Stimulated activated naive B cell treated with anti-CD40 and anti-IgM and Interleukin-4, amounts not matched to agents 10 μg/mL and 1 μg/mL and 100 μg/mL, for 72 hours (primary cell): Measurements from ENCODE around the gene SLC4A4.
A peak's percentile ranks its signal among the peaks of the same experiment; 100 is the strongest.

Source experiments
- ATAC-seq, 2 donors: fragments of 150-1000 bp; cut with Tn5 transposase; replicated peaks; 2 replicates each; pipeline ENCODE4 v1.10.0; 2021; ENCODE audit warnings: moderate library complexity in 1 of 2
- DNase-seq: peaks from one replicate; pipeline ENCODE4 v3.0.0; 2021
- H3K27ac Mint-ChIP-seq: one replicate; pipeline ENCODE4 v1.8.0; 2022; ENCODE audit warnings: mild to moderate bottlenecking, mixed read lengths
- H3K27me3 Mint-ChIP-seq, 2 donors: one replicate each; pipeline ENCODE4 v1.8.0; 2022; ENCODE audit warnings: mixed read lengths in 2 of 2
- H3K36me3 Mint-ChIP-seq, 2 donors: one replicate each; pipeline ENCODE4 v1.8.0; 2022; ENCODE audit warnings: mixed read lengths in 2 of 2, mild to moderate bottlenecking in 1 of 2
- H3K4me1 Mint-ChIP-seq, 2 donors: one replicate each; pipeline ENCODE4 v1.8.0; 2022; ENCODE audit warnings: mixed read lengths in 2 of 2, mild to moderate bottlenecking in 1 of 2
- H3K4me3 Mint-ChIP-seq, 2 donors: one replicate each; pipeline ENCODE4 v1.8.0; 2022; ENCODE audit warnings: mild to moderate bottlenecking in 2 of 2, mixed read lengths in 2 of 2, moderate library complexity in 1 of 2
- H3K9me3 Mint-ChIP-seq, 2 donors: one replicate each; pipeline ENCODE4 v1.8.0; 2022; ENCODE audit warnings: mixed read lengths in 2 of 2, mild to moderate bottlenecking in 1 of 2

Gene SLC4A4

DNA sequence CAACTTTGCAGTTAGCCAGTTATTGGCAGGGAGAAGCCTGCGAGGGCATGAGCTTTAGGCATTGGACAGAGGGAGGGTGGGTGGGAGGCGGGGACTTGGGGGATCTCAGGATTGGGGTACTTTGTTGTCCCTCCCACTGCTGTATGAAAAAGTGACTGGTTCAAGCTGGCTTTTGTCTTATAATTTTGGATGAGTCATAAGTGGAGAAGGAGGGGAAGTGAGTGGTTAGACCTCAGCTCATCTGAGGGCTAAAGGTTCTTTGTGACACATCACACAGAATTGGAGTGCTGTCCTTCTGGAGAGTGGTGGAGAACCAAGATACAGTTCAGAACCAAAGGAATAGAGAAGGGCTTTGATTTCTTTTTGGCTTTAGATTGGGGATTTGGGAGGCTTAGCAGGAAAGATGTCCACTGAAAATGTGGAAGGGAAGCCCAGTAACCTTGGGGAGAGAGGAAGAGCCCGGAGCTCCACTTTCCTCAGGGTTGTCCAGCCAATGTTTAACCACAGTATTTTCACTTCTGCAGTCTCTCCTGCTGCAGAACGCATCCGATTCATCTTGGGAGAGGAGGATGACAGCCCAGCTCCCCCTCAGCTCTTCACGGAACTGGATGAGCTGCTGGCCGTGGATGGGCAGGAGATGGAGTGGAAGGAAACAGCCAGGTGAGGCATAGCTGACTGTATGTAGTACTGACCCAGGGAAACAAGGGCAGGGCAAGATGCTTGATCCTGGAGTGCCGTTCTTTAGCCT, at the start of gene SLC4A4:
Gene SLC4A4, plus strand, starts transcription at position 175 of the 748 bp plus-strand sequence.
- Mint-ChIP-seq H3K4me3 (no peak within 1 kb of the TSS), H3K9me3 (peaks cover 0 to 2% of the 10 kb centered on the region in 2 donors), H3K36me3 (no peaks in the 10 kb centered on the region), H3K27ac (no peak within 1 kb of the TSS), H3K27me3 (peaks cover 0 to 4% of the 10 kb centered on the region in 2 donors), H3K4me1 (peaks cover 3 to 12% of the 10 kb centered on the region in 2 donors)
- DNase-seq (peak; percentile 6), ATAC-seq (peak; percentile 99 to 100)

DNA sequence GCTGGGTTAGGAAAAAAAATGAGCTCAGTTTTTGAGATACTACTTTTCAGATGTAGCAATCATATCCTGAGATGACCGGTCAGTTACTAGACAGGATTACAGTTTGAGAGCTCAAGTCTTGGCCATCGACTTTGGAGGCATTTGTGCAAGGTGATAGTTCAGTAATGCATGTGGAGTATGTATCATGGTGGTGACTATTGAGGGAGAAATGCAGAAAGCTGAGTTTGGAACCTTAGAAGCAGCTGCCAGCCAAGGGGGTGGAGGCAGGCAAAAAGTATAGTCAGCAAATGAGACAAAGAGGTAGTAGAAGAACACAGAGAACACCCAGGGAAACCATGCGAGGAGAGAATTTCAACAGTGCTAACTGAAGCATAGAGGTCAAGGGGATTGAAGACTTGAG, 48.7 kb upstream of the SLC4A4 start:
- Mint-ChIP-seq H3K36me3 (no peaks in the 10 kb centered on the region), H3K27me3 (peaks cover 0 to 2% of the 10 kb centered on the region in 2 donors), H3K9me3 (no peaks in the 10 kb centered on the region), H3K4me1 (no peaks in the 10 kb centered on the region), H3K27ac (no peak overlapping the region), H3K4me3 (no peak overlapping the region)
- DNase-seq = no peak
- no peak for ATAC-seq

DNA sequence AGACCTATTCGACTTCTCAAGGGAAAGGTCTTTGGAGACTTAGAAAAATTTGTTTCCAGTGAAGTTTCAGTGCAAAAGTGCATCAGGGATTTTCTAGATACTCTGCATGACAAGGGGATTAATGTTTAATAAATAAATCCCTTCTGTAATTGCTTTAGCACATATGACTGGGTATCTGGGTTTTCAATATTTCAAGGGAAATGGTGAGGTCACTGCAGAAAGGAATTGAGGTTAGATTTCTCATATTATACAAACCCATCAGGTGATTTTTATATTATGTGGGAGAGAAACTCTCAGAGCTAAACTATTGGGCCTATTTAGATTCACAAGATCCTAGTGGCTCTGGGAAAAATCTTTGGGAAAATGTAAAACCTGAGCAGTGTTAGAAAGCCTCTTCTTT, 48.3 kb upstream of the SLC4A4 start:
- Mint-ChIP-seq H3K36me3 (no peaks in the 10 kb centered on the region), H3K9me3 (no peaks in the 10 kb centered on the region), H3K27ac (no peak overlapping the region), H3K4me1 (no peaks in the 10 kb centered on the region), H3K27me3 (no peaks in the 10 kb centered on the region), H3K4me3 (no peak overlapping the region)
- DNase-seq (no peak), ATAC-seq (no peak)

DNA sequence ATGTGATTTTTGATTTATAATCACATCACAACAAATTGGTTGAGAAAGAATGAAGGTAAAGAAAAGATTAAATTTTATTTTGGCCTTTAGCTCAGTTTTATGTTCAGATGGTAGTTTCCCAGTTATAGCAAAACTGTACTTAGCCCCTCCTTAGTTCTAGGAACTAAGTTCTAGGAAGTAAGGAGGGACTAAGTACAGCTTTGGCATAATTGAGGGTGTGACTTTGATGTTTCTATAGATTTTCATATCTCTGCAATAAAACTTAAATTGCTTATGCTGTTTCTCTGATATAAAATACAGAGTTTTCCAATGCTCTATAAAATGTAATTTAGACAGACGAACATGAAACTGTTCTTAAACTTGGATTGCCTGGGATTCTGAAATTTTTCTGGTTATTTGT, 46.6 kb upstream of the SLC4A4 start:
- Mint-ChIP-seq H3K9me3 (no peaks in the 10 kb centered on the region), H3K27ac (no peak overlapping the region), H3K27me3 (no peaks in the 10 kb centered on the region), H3K4me3 (no peak overlapping the region), H3K36me3 (no peaks in the 10 kb centered on the region), H3K4me1 (no peaks in the 10 kb centered on the region)
- ATAC-seq (no peak), DNase-seq (no peak)

DNA sequence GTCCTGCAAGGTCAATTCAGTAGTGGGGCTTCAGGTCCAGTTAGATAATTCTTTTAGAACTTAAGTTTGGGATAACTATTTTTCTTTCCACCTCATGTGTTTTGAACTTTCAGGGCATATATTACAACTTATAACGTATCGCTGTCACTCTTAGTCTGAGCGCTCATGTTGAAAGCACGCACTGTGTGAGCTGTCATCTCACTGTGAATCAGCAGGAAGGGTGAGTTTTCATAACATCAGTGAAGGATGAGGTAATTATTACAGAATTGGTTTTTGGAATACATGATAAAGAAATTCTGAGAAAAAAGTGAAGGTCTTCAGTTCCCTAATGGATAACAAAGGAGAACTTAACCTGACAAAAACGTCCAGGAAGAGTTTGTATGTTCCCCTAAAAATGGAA, 45.1 kb upstream of the SLC4A4 start:
- H3K4me1 Mint-ChIP-seq = no peaks in the 10 kb centered on the region
- no peak overlapping the region for H3K27ac Mint-ChIP-seq
- DNase-seq (no peak), ATAC-seq (no peak)
- H3K4me3 Mint-ChIP-seq = no peak overlapping the region
- no peaks in the 10 kb centered on the region for H3K9me3 Mint-ChIP-seq
- H3K27me3 Mint-ChIP-seq = no peaks in the 10 kb centered on the region
- no peaks in the 10 kb centered on the region for H3K36me3 Mint-ChIP-seq

DNA sequence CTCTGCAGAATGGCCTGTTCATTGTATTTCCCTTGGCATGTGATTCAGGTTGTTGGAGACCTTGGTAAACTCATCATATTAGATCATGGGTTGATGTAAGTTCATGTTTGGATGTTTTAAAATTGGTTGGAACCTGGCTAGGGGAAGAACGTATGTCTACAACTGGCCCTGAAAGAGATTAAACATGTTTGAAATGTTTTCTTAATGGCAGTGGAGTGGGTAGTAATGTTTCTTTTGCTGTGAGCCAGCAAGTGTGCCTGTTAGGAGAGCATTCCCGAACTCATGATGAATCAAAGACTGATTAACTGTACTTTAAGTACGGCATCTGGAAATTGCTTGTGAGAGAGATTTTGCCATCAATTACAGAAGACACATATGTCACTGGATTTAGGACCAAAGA, 44.5 kb upstream of the SLC4A4 start:
- Mint-ChIP-seq H3K9me3 (no peaks in the 10 kb centered on the region), H3K27ac (no peak overlapping the region), H3K4me1 (no peaks in the 10 kb centered on the region), H3K4me3 (no peak overlapping the region), H3K27me3 (no peaks in the 10 kb centered on the region), H3K36me3 (no peaks in the 10 kb centered on the region)
- DNase-seq (no peak), ATAC-seq (no peak)

DNA sequence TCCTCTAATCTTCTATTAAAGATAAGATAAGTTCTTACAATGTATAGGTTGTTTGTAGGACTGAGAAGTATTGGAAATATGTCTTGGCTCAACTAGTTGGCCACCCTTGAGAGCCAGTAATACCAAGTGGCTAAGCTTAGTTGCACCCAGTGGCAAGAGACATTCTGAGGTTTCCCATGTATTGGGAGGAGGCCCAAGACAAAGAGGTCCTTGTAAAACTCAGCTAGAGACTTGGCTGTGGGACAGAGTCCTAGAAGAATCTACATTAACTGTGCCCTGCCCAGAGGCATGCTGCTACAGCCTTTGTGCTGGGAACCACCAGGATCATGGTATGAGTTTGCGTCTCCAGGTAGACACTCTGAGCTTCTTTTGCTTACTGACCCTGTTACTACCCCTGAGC, 41.9 kb upstream of the SLC4A4 start:
- no peak overlapping the region for H3K4me3 Mint-ChIP-seq
- DNase-seq (no peak), ATAC-seq (no peak)
- no peaks in the 10 kb centered on the region for H3K4me1 Mint-ChIP-seq
- H3K27ac Mint-ChIP-seq = no peak overlapping the region
- no peaks in the 10 kb centered on the region for H3K36me3 Mint-ChIP-seq
- peaks cover 0 to 2% of the 10 kb centered on the region in 2 donors for H3K9me3 Mint-ChIP-seq
- peaks cover 4 to 7% of the 10 kb centered on the region in 2 donors for H3K27me3 Mint-ChIP-seq

DNA sequence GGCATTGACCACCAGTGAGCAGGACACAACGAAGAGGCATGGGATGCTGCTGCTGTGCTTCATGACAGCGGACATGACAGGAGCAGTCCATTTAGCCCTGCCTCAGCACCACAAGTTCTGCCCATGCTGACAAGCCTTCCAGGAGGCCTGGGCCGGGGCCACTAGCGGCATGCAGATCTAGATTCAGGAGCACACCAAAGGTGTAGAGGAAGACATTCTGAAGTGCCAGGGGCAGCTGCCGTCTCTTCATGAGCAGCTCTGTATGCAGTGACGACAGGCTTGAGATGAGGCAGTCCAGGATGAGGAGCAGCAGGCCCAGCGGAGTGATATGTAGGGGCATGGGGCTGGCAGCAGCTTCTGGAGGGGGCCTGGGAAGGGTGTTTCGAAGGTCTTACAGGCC, 38.5 kb upstream of the SLC4A4 start:
- H3K27me3 Mint-ChIP-seq = peaks cover 4 to 7% of the 10 kb centered on the region in 2 donors
- peaks cover 0 to 2% of the 10 kb centered on the region in 2 donors for H3K9me3 Mint-ChIP-seq
- H3K27ac Mint-ChIP-seq = no peak overlapping the region
- H3K4me3 Mint-ChIP-seq = no peak overlapping the region
- ATAC-seq (peak in 1 of 2 donors; percentile 7), DNase-seq (no peak)
- no peaks in the 10 kb centered on the region for H3K4me1 Mint-ChIP-seq
- no peaks in the 10 kb centered on the region for H3K36me3 Mint-ChIP-seq

DNA sequence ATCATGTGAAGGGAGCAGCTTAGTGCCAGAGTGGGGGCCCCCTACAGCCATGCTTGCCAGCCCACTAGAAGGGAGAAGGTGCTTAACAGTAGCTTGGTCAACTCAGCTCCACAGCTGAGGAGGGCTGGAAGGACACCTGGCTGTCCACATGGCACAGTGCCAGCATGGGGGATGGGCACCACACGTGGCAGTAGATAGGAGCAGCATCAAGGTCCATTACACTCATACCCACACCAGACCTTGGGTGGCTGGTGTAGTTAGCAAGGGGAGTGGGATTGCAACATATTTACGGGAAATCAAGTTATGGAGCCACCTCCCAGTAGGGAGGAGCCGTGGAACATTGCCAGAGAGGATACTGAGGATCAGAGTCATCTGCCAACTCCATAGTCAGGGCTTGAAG, 37.9 kb upstream of the SLC4A4 start:
- H3K27me3 Mint-ChIP-seq = peaks cover 4 to 7% of the 10 kb centered on the region in 2 donors
- H3K4me1 Mint-ChIP-seq = peaks cover 0 to 1% of the 10 kb centered on the region in 2 donors
- peaks cover 0 to 3% of the 10 kb centered on the region in 2 donors for H3K9me3 Mint-ChIP-seq
- no peaks in the 10 kb centered on the region for H3K36me3 Mint-ChIP-seq
- peak overlapping the region; percentile 7 for H3K27ac Mint-ChIP-seq
- no peak overlapping the region for H3K4me3 Mint-ChIP-seq
- DNase-seq (no peak), ATAC-seq (no peak)

DNA sequence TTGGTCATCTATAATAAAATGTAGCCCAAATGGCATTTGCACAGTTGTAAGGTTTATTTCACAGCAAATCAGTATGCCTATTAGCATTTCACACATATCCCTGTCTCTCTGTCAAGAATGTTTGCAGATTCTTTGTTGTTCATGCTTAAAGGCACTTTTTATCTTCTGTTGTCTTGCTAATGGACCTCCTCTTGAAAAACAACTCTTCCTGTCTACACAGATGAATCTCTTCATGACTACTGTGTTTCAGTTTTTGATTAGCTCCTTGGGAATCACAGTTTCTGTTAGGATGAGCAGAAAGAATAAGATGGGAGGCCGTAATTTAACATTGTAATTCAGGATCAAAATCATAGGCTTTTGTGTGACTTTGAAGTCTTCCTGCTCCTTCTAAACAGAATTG, 35.5 kb upstream of the SLC4A4 start:
- no peak for ATAC-seq
- Mint-ChIP-seq H3K27ac (no peak overlapping the region), H3K27me3 (peaks cover 9 to 10% of the 10 kb centered on the region in 2 donors), H3K4me1 (peaks cover 0 to 1% of the 10 kb centered on the region in 2 donors), H3K9me3 (peaks cover 0 to 3% of the 10 kb centered on the region in 2 donors), H3K36me3 (no peaks in the 10 kb centered on the region), H3K4me3 (no peak overlapping the region)
- DNase-seq = no peak

DNA sequence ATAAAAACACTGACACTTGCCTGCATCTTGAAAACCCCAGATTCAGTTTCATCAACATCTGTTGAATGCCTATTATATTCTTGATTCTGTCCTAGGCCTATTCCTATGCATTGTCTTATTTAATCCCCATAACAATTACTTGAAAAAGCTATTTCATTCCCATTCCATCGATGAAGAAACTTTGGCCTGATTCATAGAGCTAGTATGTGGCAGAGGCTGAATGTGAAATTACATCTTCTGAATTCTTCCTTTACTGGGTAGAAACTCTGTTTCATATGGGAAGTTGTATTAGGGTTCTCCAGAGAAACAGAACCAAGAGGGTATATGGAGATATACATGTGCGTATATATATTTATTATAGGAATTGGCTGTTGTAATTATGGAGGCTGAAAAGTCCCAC, 35.0 kb upstream of the SLC4A4 start:
- Mint-ChIP-seq H3K9me3 (peaks cover 0 to 3% of the 10 kb centered on the region in 2 donors), H3K27ac (no peak overlapping the region), H3K27me3 (peaks cover 11% of the 10 kb centered on the region in 2 donors), H3K4me3 (no peak overlapping the region), H3K4me1 (peaks cover 0 to 1% of the 10 kb centered on the region in 2 donors), H3K36me3 (no peaks in the 10 kb centered on the region)
- DNase-seq (no peak), ATAC-seq (no peak)

DNA sequence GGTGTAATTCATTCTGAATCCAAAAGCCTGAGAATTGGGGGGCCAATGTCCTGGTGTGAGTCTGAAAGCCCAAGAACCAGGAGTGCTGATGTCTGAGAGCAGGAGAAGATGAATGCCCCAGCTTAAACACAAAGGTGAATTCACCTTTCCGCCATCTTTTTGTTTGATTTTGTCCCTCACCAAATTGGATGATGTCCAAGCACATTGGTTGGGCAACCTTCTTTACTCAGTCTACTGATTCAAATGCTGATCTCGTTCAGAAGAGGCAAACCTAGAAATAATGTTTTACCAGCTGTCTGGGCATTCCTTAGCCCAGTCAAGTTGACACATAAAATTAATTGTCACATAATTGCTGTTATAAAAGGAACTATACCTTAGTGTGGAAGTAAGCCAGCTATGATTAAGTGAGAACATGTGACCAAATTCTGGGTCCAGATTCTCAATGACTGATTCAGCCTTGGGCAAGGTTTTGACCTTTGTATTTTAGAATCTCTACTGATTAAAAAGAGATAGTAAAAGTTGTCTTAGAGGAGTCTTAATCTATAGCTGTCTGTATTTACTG, 34.5 kb upstream of the SLC4A4 start:
- ATAC-seq (no peak), DNase-seq (no peak)
- H3K36me3 Mint-ChIP-seq = no peaks in the 10 kb centered on the region
- H3K27me3 Mint-ChIP-seq = peaks cover 11 to 12% of the 10 kb centered on the region in 2 donors
- no peak overlapping the region for H3K27ac Mint-ChIP-seq
- peaks cover 0 to 1% of the 10 kb centered on the region in 2 donors for H3K4me1 Mint-ChIP-seq
- H3K4me3 Mint-ChIP-seq = no peak overlapping the region
- peaks cover 0 to 3% of the 10 kb centered on the region in 2 donors for H3K9me3 Mint-ChIP-seq

DNA sequence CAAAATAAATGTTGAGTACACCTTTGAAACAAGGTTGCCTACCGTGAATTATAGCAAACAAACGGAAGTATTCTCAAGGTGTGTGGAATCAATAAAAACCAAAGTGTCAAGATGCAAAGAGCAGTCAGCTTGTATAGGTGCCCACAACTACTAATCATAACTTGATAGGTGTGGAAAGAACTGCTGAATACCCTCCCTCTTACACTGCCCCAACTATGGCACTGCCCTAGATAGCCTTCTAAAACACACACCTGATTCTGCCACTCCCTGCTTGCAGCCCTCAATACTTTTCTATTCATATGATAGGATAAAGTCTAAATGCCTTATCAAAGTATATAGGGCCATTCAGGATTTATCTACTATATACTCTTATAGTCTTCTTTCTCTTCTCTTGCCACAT, 31.1 kb upstream of the SLC4A4 start:
- ATAC-seq = no peak
- Mint-ChIP-seq H3K27ac (no peak overlapping the region), H3K9me3 (peaks cover 4 to 5% of the 10 kb centered on the region in 2 donors)

DNA sequence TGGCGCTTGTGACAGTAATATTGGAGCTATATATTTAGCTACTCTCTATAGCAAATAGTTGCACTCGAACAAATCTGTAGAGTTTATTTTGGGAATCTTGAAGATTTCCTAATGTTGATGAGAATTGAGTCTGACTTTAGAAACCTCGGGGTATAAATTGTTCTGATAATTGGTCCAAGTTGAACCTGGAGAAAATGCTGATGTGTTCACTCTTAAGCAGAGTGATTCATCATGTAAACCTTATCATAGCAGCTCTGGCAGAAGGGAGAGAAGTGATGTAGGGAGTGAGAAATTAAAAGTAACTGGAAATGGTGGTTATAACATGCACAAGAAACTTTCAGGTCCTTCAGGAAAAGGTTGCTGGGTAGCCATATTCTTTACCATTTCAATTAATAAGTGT, 16.4 kb upstream of the SLC4A4 start:
- ATAC-seq (no peak), DNase-seq (no peak)
- H3K36me3 Mint-ChIP-seq = no peaks in the 10 kb centered on the region
- H3K9me3 Mint-ChIP-seq = no peaks in the 10 kb centered on the region
- no peak overlapping the region for H3K27ac Mint-ChIP-seq
- H3K4me3 Mint-ChIP-seq = no peak overlapping the region
- no peaks in the 10 kb centered on the region for H3K4me1 Mint-ChIP-seq
- peaks cover 0 to 4% of the 10 kb centered on the region in 2 donors for H3K27me3 Mint-ChIP-seq

More for the DNA sequence above, 31.1 kb upstream of the SLC4A4 start:
- no peak for DNase-seq
- Mint-ChIP-seq H3K4me3 (no peak overlapping the region), H3K27me3 (peaks cover 13 to 21% of the 10 kb centered on the region in 2 donors), H3K4me1 (peaks cover 0 to 1% of the 10 kb centered on the region in 2 donors), H3K36me3 (no peaks in the 10 kb centered on the region)

DNA sequence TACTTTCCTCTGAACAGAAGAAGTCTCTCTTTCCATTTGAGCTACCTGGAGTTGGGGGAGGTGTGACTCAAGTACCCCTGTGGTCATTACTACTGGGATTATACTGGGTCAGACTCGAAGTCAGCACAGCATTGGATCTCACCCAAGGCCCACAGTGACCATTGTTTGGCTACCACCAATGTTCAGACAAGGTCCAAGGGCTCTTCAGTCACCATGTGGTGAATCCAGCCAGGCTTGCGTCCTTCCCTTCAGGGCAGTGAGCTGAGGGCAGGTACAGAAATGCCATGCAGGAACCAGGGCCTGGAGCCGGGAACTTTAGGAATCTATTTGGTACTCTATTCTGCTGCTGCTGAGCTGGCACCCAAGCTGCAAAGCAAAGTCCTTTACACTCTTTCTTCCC, 5.5 kb upstream of the SLC4A4 start:
- Mint-ChIP-seq H3K36me3 (peaks cover 0 to 2% of the 10 kb centered on the region in 2 donors), H3K27ac (no peak overlapping the region), H3K27me3 (peaks cover 0 to 12% of the 10 kb centered on the region in 2 donors), H3K4me1 (peaks cover 0 to 3% of the 10 kb centered on the region in 2 donors), H3K9me3 (peaks cover 3 to 4% of the 10 kb centered on the region in 2 donors), H3K4me3 (no peak overlapping the region)
- no peak for ATAC-seq
- no peak for DNase-seq
